ENCODE results near the gene SLC9A9.

The SLC9A9 gene

GRCh38 chr3:143352850-143353550, 495.3 kb downstream of the SLC9A9 start:
- no peaks in the 10 kb centered on the region for H3K36me3 ChIP-seq (ENCODE audit: insufficient read depth, low read length)
- H3K27me3 ChIP-seq (ENCODE audit: control insufficient read depth in 1 of 2, insufficient read depth in 2 of 2, low read length in 2 of 2): no peaks in the 10 kb centered on the region
- no peaks in the 10 kb centered on the region for H3K4me1 ChIP-seq (ENCODE audit: insufficient read depth, low read length)
- no peak overlapping the region for H3K4me3 ChIP-seq (ENCODE audit: low read depth in 1 of 2, low read length in 2 of 2)
- no peaks in the 10 kb centered on the region for H3K9me3 ChIP-seq (ENCODE audit: low read length)
- H3K9ac ChIP-seq (ENCODE audit: low read length): no peak overlapping the region
- no peak overlapping the region for H3K27ac ChIP-seq (ENCODE audit: low read depth, low read length)

GRCh38 chr3:143351895-143352608, 496.2 kb downstream of the SLC9A9 start:
- H3K4me1 ChIP-seq (ENCODE audit: insufficient read depth, low read length): no peaks in the 10 kb centered on the region
- H3K27me3 ChIP-seq (ENCODE audit: control insufficient read depth in 1 of 2, insufficient read depth in 2 of 2, low read length in 2 of 2): no peaks in the 10 kb centered on the region
- H3K36me3 ChIP-seq (ENCODE audit: insufficient read depth, low read length): no peaks in the 10 kb centered on the region
- no peak overlapping the region for H3K9ac ChIP-seq (ENCODE audit: low read length)
- H3K4me3 ChIP-seq (ENCODE audit: low read depth in 1 of 2, low read length in 2 of 2): no peak overlapping the region
- no peak overlapping the region for H3K27ac ChIP-seq (ENCODE audit: low read depth, low read length)
- no peaks in the 10 kb centered on the region for H3K9me3 ChIP-seq (ENCODE audit: low read length)

- no peak overlapping the region for H3K9ac ChIP-seq (ENCODE audit: low read length)
- no peaks in the 10 kb centered on the region for H3K36me3 ChIP-seq (ENCODE audit: insufficient read depth, low read length)
- no peaks in the 10 kb centered on the region for H3K9me3 ChIP-seq (ENCODE audit: low read length)
- H3K4me1 ChIP-seq (ENCODE audit: insufficient read depth, low read length): no peaks in the 10 kb centered on the region
- H3K4me3 ChIP-seq (ENCODE audit: low read depth in 1 of 2, low read length in 2 of 2): no peak overlapping the region
- H3K27me3 ChIP-seq (ENCODE audit: control insufficient read depth in 1 of 2, insufficient read depth in 2 of 2, low read length in 2 of 2): no peaks in the 10 kb centered on the region
- H3K27ac ChIP-seq (ENCODE audit: low read depth, low read length): no peak overlapping the region
Measured at GRCh38 chr3:143351354-143351753, 496.9 kb downstream of the SLC9A9 start.

GRCh38 chr3:143349455-143349854, 498.8 kb downstream of the SLC9A9 start:
- no peak overlapping the region for H3K27ac ChIP-seq (ENCODE audit: low read depth, low read length)
- no peak overlapping the region for H3K4me3 ChIP-seq (ENCODE audit: low read depth in 1 of 2, low read length in 2 of 2)
- H3K36me3 ChIP-seq (ENCODE audit: insufficient read depth, low read length): no peaks in the 10 kb centered on the region
- no peak overlapping the region for H3K9ac ChIP-seq (ENCODE audit: low read length)
- H3K9me3 ChIP-seq (ENCODE audit: low read length): no peaks in the 10 kb centered on the region
- H3K27me3 ChIP-seq (ENCODE audit: control insufficient read depth in 1 of 2, insufficient read depth in 2 of 2, low read length in 2 of 2): no peaks in the 10 kb centered on the region
- no peaks in the 10 kb centered on the region for H3K4me1 ChIP-seq (ENCODE audit: insufficient read depth, low read length)

- H3K4me3 ChIP-seq (ENCODE audit: low read depth in 1 of 2, low read length in 2 of 2): no peak overlapping the region
- no peaks in the 10 kb centered on the region for H3K36me3 ChIP-seq (ENCODE audit: insufficient read depth, low read length)
- no peaks in the 10 kb centered on the region for H3K9me3 ChIP-seq (ENCODE audit: low read length)
- H3K9ac ChIP-seq (ENCODE audit: low read length): no peak overlapping the region
- H3K4me1 ChIP-seq (ENCODE audit: insufficient read depth, low read length): no peaks in the 10 kb centered on the region
- no peak overlapping the region for H3K27ac ChIP-seq (ENCODE audit: low read depth, low read length)
- H3K27me3 ChIP-seq (ENCODE audit: control insufficient read depth in 1 of 2, insufficient read depth in 2 of 2, low read length in 2 of 2): no peaks in the 10 kb centered on the region
Measured at GRCh38 chr3:143348486-143349327, 499.6 kb downstream of the SLC9A9 start.

- no peaks in the 10 kb centered on the region for H3K9me3 ChIP-seq (ENCODE audit: low read length)
- H3K9ac ChIP-seq (ENCODE audit: low read length): no peak overlapping the region
- H3K36me3 ChIP-seq (ENCODE audit: insufficient read depth, low read length): no peaks in the 10 kb centered on the region
- H3K27me3 ChIP-seq (ENCODE audit: control insufficient read depth in 1 of 2, insufficient read depth in 2 of 2, low read length in 2 of 2): no peaks in the 10 kb centered on the region
- H3K4me3 ChIP-seq (ENCODE audit: low read depth in 1 of 2, low read length in 2 of 2): no peak overlapping the region
- H3K4me1 ChIP-seq (ENCODE audit: insufficient read depth, low read length): no peaks in the 10 kb centered on the region
- H3K27ac ChIP-seq (ENCODE audit: low read depth, low read length): no peak overlapping the region
Measured at GRCh38 chr3:143344516-143345165, 503.6 kb downstream of the SLC9A9 start.

GRCh38 chr3:143343944-143344343, 504.3 kb downstream of the SLC9A9 start:
- Histone ChIP-seq H3K4me3 (ENCODE audit: low read depth in 1 of 2, low read length in 2 of 2) (no peak overlapping the region), H3K27me3 (ENCODE audit: control insufficient read depth in 1 of 2, insufficient read depth in 2 of 2, low read length in 2 of 2) (no peaks in the 10 kb centered on the region), H3K9ac (ENCODE audit: low read length) (no peak overlapping the region), H3K4me1 (ENCODE audit: insufficient read depth, low read length) (no peaks in the 10 kb centered on the region), H3K36me3 (ENCODE audit: insufficient read depth, low read length) (no peaks in the 10 kb centered on the region), H3K27ac (ENCODE audit: low read depth, low read length) (no peak overlapping the region), H3K9me3 (ENCODE audit: low read length) (no peaks in the 10 kb centered on the region)

GRCh38 chr3:143343031-143343430, 505.2 kb downstream of the SLC9A9 start:
- Histone ChIP-seq H3K9ac (ENCODE audit: low read length) (no peak overlapping the region), H3K36me3 (ENCODE audit: insufficient read depth, low read length) (no peaks in the 10 kb centered on the region), H3K4me3 (ENCODE audit: low read depth in 1 of 2, low read length in 2 of 2) (no peak overlapping the region), H3K27me3 (ENCODE audit: control insufficient read depth in 1 of 2, insufficient read depth in 2 of 2, low read length in 2 of 2) (no peaks in the 10 kb centered on the region), H3K9me3 (ENCODE audit: low read length) (no peaks in the 10 kb centered on the region), H3K4me1 (ENCODE audit: insufficient read depth, low read length) (no peaks in the 10 kb centered on the region), H3K27ac (ENCODE audit: low read depth, low read length) (no peak overlapping the region)

- peaks cover 6% of the 10 kb centered on the region for H3K9me3 ChIP-seq (ENCODE audit: low read length)
- H3K36me3 ChIP-seq (ENCODE audit: insufficient read depth, low read length): no peaks in the 10 kb centered on the region
- no peak overlapping the region for H3K9ac ChIP-seq (ENCODE audit: low read length)
- H3K4me3 ChIP-seq (ENCODE audit: low read depth in 1 of 2, low read length in 2 of 2): no peak overlapping the region
- no peaks in the 10 kb centered on the region for H3K4me1 ChIP-seq (ENCODE audit: insufficient read depth, low read length)
- H3K27ac ChIP-seq (ENCODE audit: low read depth, low read length): no peak overlapping the region
- no peaks in the 10 kb centered on the region for H3K27me3 ChIP-seq (ENCODE audit: control insufficient read depth in 1 of 2, insufficient read depth in 2 of 2, low read length in 2 of 2)
Measured at GRCh38 chr3:143339451-143339850, 508.8 kb downstream of the SLC9A9 start.

GRCh38 chr3:143337387-143337786, 510.9 kb downstream of the SLC9A9 start:
- Histone ChIP-seq H3K9ac (ENCODE audit: low read length) (no peak overlapping the region), H3K27me3 (ENCODE audit: control insufficient read depth in 1 of 2, insufficient read depth in 2 of 2, low read length in 2 of 2) (no peaks in the 10 kb centered on the region), H3K9me3 (ENCODE audit: low read length) (peaks cover 6% of the 10 kb centered on the region), H3K4me1 (ENCODE audit: insufficient read depth, low read length) (no peaks in the 10 kb centered on the region), H3K27ac (ENCODE audit: low read depth, low read length) (no peak overlapping the region), H3K4me3 (ENCODE audit: low read depth in 1 of 2, low read length in 2 of 2) (no peak overlapping the region), H3K36me3 (ENCODE audit: insufficient read depth, low read length) (no peaks in the 10 kb centered on the region)

GRCh38 chr3:143334231-143334630, 514.0 kb downstream of the SLC9A9 start:
- H3K4me1 ChIP-seq (ENCODE audit: insufficient read depth, low read length): no peaks in the 10 kb centered on the region
- peaks cover 6% of the 10 kb centered on the region for H3K9me3 ChIP-seq (ENCODE audit: low read length)
- no peaks in the 10 kb centered on the region for H3K27me3 ChIP-seq (ENCODE audit: control insufficient read depth in 1 of 2, insufficient read depth in 2 of 2, low read length in 2 of 2)
- H3K4me3 ChIP-seq (ENCODE audit: low read depth in 1 of 2, low read length in 2 of 2): no peak overlapping the region
- H3K36me3 ChIP-seq (ENCODE audit: insufficient read depth, low read length): no peaks in the 10 kb centered on the region
- H3K9ac ChIP-seq (ENCODE audit: low read length): no peak overlapping the region
- no peak overlapping the region for H3K27ac ChIP-seq (ENCODE audit: low read depth, low read length)
